Neural cell (in vitro differentiated cells): ENCODE results near the gene PTEN. TPM values are rescaled to one million over a fixed set of nuclear protein-coding genes. Genes with fewer than 3 reads are reported as not detected.

Experiments
- H2AFZ ChIP-seq: fragments of 200-600, 300-800 bp; sonication (generic), shearing (Covaris generic); 2 replicates; pipeline ENCODE4 v1.6.0; 2014; ENCODE audit warnings: low read depth, mild to moderate bottlenecking, antibody characterized with exemption, low read length, moderate library complexity
- H3F3A ChIP-seq: fragments of 200-600 bp; shearing (Covaris generic); 2 replicates; pipeline ENCODE4 v1.6.1; 2016; ENCODE audit warnings: mild to moderate bottlenecking, moderate library complexity, mixed read lengths, antibody characterized with exemption, low read length; ENCODE audit not compliant: insufficient read depth, poor library complexity, severe bottlenecking
- H3K27ac ChIP-seq: fragments of 200-600, 300-800 bp; sonication (generic), shearing (Covaris generic); 2 replicates; pipeline ENCODE4 v1.5.1; 2014; ENCODE audit warnings: mild to moderate bottlenecking, low read length, moderate library complexity
- H3K27me3 ChIP-seq: fragments of 300-800, 200-600 bp; sonication (generic), shearing (Covaris generic); 2 replicates; pipeline ENCODE4 v1.6.0; 2014; ENCODE audit warnings: mild to moderate bottlenecking, low read depth, low read length, moderate library complexity; ENCODE audit not compliant: insufficient read depth
- H3K36me3 ChIP-seq: fragments of 300-800, 200-600 bp; sonication (generic), shearing (Covaris generic); 2 replicates; pipeline ENCODE4 v1.5.1; 2014; ENCODE audit warnings: mild to moderate bottlenecking, antibody characterized with exemption, low read length, moderate library complexity; ENCODE audit not compliant: insufficient read depth
- H3K4me2 ChIP-seq: fragments of 300-800, 200-600 bp; sonication (generic), shearing (Covaris generic); 2 replicates; pipeline ENCODE4 v1.6.0; 2014; ENCODE audit warnings: mild to moderate bottlenecking, low read length
- H3K4me3 ChIP-seq: fragments of 300-800, 200-600 bp; sonication (generic), shearing (Covaris generic); 2 replicates; pipeline ENCODE4 v1.5.1; 2014; ENCODE audit warnings: mild to moderate bottlenecking, low read length, moderate library complexity
- H3K79me2 ChIP-seq: fragments of 200-600 bp; shearing (Covaris generic); replicated peaks from 2 replicates; pipeline ENCODE4 v1.6.0; 2014; ENCODE audit warnings: mild to moderate bottlenecking, low read length, moderate library complexity; ENCODE audit not compliant: insufficient read depth
- H3K9ac ChIP-seq: fragments of 300-800, 200-600 bp; sonication (generic), shearing (Covaris generic); 2 replicates; pipeline ENCODE4 v1.6.1; 2016; ENCODE audit warnings: mild to moderate bottlenecking, low read length, mixed read lengths
- H3K9me2 ChIP-seq: fragments of 200-600 bp; shearing (Covaris generic); 2 replicates; pipeline ENCODE4 v1.6.1; 2016; ENCODE audit warnings: mild to moderate bottlenecking, low read length, mixed read lengths; ENCODE audit not compliant: insufficient read depth
- H3K9me3 ChIP-seq: fragments of 200-600, 300-800 bp; sonication (generic), shearing (Covaris generic); 2 replicates; pipeline ENCODE4 v1.6.1; 2016; ENCODE audit warnings: mild to moderate bottlenecking, mixed run types, low read length, moderate library complexity, mixed read lengths
- H4K20me1 ChIP-seq: fragments of 200-600 bp; shearing (Covaris generic); 2 replicates; pipeline ENCODE4 v1.6.1; 2016; ENCODE audit warnings: mild to moderate bottlenecking, mixed run types; ENCODE audit not compliant: insufficient read depth
- EP300 ChIP-seq: fragments of 450-650 bp; conservative IDR thresholded peaks from 2 replicates; pipeline ENCODE4 v1.6.1; 2014; ENCODE audit warnings: antibody characterized with exemption, mild to moderate bottlenecking, moderate library complexity; ENCODE audit not compliant: poor library complexity, severe bottlenecking
- EZH2 ChIP-seq: fragments of 200-600, 300-800 bp; shearing (Covaris generic), sonication (generic); IDR thresholded peaks from 2 replicates; pipeline ENCODE4 v1.6.1; 2014; ENCODE audit warnings: antibody characterized with exemption, low read length, borderline replicate concordance, mild to moderate bottlenecking; ENCODE audit not compliant: insufficient read depth, poor library complexity, severe bottlenecking
- MXI1 ChIP-seq: fragments of 450-650 bp; conservative IDR thresholded peaks from 2 replicates; pipeline ENCODE4 v1.6.1; 2014; ENCODE audit warnings: antibody characterized with exemption, mild to moderate bottlenecking; ENCODE audit not compliant: poor library complexity, severe bottlenecking
- POLR2AphosphoS5 ChIP-seq: IDR thresholded peaks from 2 replicates; pipeline ENCODE4 v1.6.1; 2012
- RAD21 ChIP-seq: fragments of 450-650 bp; conservative IDR thresholded peaks from 2 replicates; pipeline ENCODE4 v1.6.1; 2014; ENCODE audit warnings: antibody characterized with exemption, mild to moderate bottlenecking, moderate library complexity
- REST ChIP-seq: IDR thresholded peaks from 2 replicates; pipeline ENCODE4 v1.6.1; 2012; ENCODE audit warnings: borderline replicate concordance
- SMC3 ChIP-seq: fragments of 450-650 bp; conservative IDR thresholded peaks from 2 replicates; pipeline ENCODE4 v1.6.1; 2014; ENCODE audit warnings: antibody characterized with exemption, mild to moderate bottlenecking, moderate library complexity; ENCODE audit not compliant: poor library complexity
- TAF1 ChIP-seq: IDR thresholded peaks from 2 replicates; pipeline ENCODE4 v1.6.1; 2012; ENCODE audit warnings: low read depth
- polyA plus RNA-seq: library from polyadenylated mRNA; depleted of rRNA; stranded (reverse); fragments of >200 nt; gene quantifications from 2 replicates; pipeline ENCODE4 v1.2.3, GENCODE V29; 2014
- TF ChIP-seq, protein P1 (sequence below): fragments of 450-650 bp; IDR thresholded peaks from 2 replicates; pipeline ENCODE4 v1.5.1; 2014; ENCODE audit warnings: antibody characterized with exemption, mild to moderate bottlenecking, moderate library complexity; ENCODE audit not compliant: poor library complexity, severe bottlenecking

The PTEN gene
- polyA plus RNA-seq, 1 donor from 2014 or later: 47.3 TPM

- Histone ChIP-seq H2AFZ (no peak overlapping the region), H3K9ac (no peak overlapping the region), H3K9me2 (no peaks in the 10 kb centered on the region), H4K20me1 (no peaks in the 10 kb centered on the region), H3K27me3 (no peaks in the 10 kb centered on the region), H3K4me2 (no peak overlapping the region), H3K36me3 (no peaks in the 10 kb centered on the region), H3K4me3 (no peak overlapping the region), H3F3A (no peaks in the 10 kb centered on the region), H3K9me3 (no peaks in the 10 kb centered on the region), H3K79me2 (no peaks in the 10 kb centered on the region), H3K27ac (no peak overlapping the region)
- TF ChIP-seq, protein P1, sequence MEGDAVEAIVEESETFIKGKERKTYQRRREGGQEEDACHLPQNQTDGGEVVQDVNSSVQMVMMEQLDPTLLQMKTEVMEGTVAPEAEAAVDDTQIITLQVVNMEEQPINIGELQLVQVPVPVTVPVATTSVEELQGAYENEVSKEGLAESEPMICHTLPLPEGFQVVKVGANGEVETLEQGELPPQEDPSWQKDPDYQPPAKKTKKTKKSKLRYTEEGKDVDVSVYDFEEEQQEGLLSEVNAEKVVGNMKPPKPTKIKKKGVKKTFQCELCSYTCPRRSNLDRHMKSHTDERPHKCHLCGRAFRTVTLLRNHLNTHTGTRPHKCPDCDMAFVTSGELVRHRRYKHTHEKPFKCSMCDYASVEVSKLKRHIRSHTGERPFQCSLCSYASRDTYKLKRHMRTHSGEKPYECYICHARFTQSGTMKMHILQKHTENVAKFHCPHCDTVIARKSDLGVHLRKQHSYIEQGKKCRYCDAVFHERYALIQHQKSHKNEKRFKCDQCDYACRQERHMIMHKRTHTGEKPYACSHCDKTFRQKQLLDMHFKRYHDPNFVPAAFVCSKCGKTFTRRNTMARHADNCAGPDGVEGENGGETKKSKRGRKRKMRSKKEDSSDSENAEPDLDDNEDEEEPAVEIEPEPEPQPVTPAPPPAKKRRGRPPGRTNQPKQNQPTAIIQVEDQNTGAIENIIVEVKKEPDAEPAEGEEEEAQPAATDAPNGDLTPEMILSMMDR: no peak
- no peak for TF ChIP-seq EZH2
- no peak for TF ChIP-seq RAD21
- no peak for TF ChIP-seq TAF1
- TF ChIP-seq SMC3: no peak
- no peak for TF ChIP-seq EP300
- TF ChIP-seq REST: no peak
- TF ChIP-seq POLR2AphosphoS5: no peak
- TF ChIP-seq MXI1: no peak
Observed at GRCh38 chr10:87991946-87992345, 128.5 kb downstream of the PTEN start.

- Histone ChIP-seq H3K9ac (no peak overlapping the region), H3K4me3 (no peak overlapping the region), H3K27ac (no peak overlapping the region), H3K36me3 (no peaks in the 10 kb centered on the region), H3F3A (no peaks in the 10 kb centered on the region), H4K20me1 (no peaks in the 10 kb centered on the region), H2AFZ (no peak overlapping the region), H3K9me3 (no peaks in the 10 kb centered on the region), H3K4me2 (no peak overlapping the region), H3K9me2 (no peaks in the 10 kb centered on the region), H3K27me3 (no peaks in the 10 kb centered on the region), H3K79me2 (no peaks in the 10 kb centered on the region)
- TF ChIP-seq EZH2: no peak
- no peak for TF ChIP-seq REST
- TF ChIP-seq SMC3: no peak
- no peak for TF ChIP-seq POLR2AphosphoS5
- TF ChIP-seq TAF1: no peak
- no peak for TF ChIP-seq RAD21
- TF ChIP-seq, protein P1: no peak
- TF ChIP-seq EP300: no peak
- no peak for TF ChIP-seq MXI1
Observed at GRCh38 chr10:88004451-88004850, 141.0 kb downstream of the PTEN start.
